Thyroid gland (tissue), 4 donors: ENCODE measurements around the gene HIPK4.

Experiments used
- CTCF ChIP-seq, 6 experiments: fragments of 200-600 bp in 3 of 6; fragments of 450-650 bp in 3 of 6; sonication (generic) in 3 of 6; IDR thresholded peaks; one replicate each; pipeline ENCODE4 v1.5.1; 2016 to 2019; ENCODE audit warnings: antibody characterized with exemption in 6 of 6, mild to moderate bottlenecking in 2 of 6, inconsistent platforms in 1 of 6, moderate library complexity in 1 of 6
- POLR2A ChIP-seq, 2 donors: fragments of 450-650 bp; IDR thresholded peaks; one replicate each; pipeline ENCODE4 v1.6.1; 2017; ENCODE audit warnings: antibody characterized with exemption in 2 of 2, mild to moderate bottlenecking in 2 of 2, moderate library complexity in 1 of 2

GRCh38 chr19:40341601-40342482 lies 48.1 kb downstream of the HIPK4 start:
- no peak for TF ChIP-seq CTCF (IDR thresholded peaks at IDR 0.05)
- no peak for TF ChIP-seq POLR2A (IDR thresholded peaks at IDR 0.05)
